Brain microvascular endothelial cell (primary cell): ENCODE results near the gene PLPP6.

Source experiments
- DNase-seq: peaks from one replicate; pipeline ENCODE4 v3.0.0-alpha.2; 2020
- H3K27ac ChIP-seq: fragments of 250-450 bp; sonication (Bioruptor Pico); 2 replicates; pipeline ENCODE4 v1.5.1; 2020; ENCODE audit warnings: mild to moderate bottlenecking, moderate library complexity
- H3K27me3 ChIP-seq: fragments of 250-450 bp; sonication (Bioruptor Pico); replicated peaks from 2 replicates; pipeline ENCODE4 v1.5.1; 2020; ENCODE audit warnings: mild to moderate bottlenecking
- H3K36me3 ChIP-seq: fragments of 250-450 bp; sonication (Bioruptor Pico); replicated peaks from 2 replicates; pipeline ENCODE4 v1.5.1; 2020; ENCODE audit warnings: mild to moderate bottlenecking
- H3K4me3 ChIP-seq: 2 replicates; pipeline ENCODE4 v1.5.1; 2011; ENCODE audit warnings: low read depth, mild to moderate bottlenecking, control low read depth, low read length, moderate library complexity
- in situ Hi-C: cut with HindIII; loops from 2 replicates; pipeline ENCODE4 v1.10.0; 2017; ENCODE audit warnings: low sequenced_read_pairs, low pct_ligation_motif_present
- TF ChIP-seq, protein P1 (sequence below): IDR thresholded peaks from 2 replicates; pipeline ENCODE4 v1.5.1; 2011; ENCODE audit warnings: low read depth, mild to moderate bottlenecking, moderate library complexity, low read length, control low read depth, inconsistent platforms; ENCODE audit errors: missing control alignments

Gene PLPP6

DNA sequence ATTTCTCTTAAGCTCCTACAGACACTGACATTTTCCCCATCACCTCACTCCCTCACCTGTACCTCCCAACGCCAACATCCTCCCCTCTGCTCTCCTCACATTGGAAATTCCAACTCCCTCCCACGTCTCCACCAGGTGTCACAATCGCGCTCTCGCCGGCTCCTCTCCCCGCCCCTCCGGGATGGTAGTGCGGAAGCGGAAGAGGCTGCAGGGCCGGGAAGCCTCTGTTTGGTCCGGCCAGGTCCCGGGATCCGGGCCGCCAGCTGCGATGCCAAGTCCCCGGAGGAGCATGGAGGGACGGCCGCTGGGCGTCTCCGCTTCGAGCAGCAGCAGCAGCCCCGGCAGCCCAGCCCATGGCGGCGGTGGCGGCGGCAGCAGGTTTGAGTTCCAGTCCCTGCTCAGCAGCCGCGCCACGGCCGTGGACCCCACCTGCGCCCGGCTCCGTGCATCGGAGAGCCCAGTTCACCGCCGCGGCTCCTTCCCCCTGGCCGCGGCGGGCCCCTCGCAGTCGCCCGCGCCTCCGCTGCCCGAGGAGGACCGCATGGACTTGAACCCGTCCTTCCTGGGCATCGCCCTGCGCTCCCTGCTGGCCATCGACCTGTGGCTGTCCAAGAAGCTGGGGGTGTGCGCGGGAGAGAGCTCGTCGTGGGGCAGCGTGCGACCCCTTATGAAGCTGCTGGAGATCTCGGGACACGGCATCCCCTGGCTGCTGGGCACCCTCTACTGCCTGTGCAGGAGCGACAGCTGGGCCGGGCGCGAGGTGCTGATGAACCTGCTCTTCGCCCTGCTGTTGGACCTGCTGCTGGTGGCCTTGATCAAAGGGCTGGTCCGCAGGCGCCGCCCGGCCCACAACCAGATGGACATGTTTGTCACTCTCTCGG, at the start of gene PLPP6:
TSS of gene PLPP6 (plus strand) at position 187 of the 881 bp plus-strand sequence. CDS start at position 269, 82 bp downstream.
- Histone ChIP-seq H3K27ac (peak within 1 kb of the TSS; percentile 19), H3K27me3 (no peaks in the 10 kb centered on the region), H3K4me3 (peak within 1 kb of the TSS; percentile 81), H3K36me3 (no peaks in the 10 kb centered on the region)
- TF ChIP-seq, protein P1, sequence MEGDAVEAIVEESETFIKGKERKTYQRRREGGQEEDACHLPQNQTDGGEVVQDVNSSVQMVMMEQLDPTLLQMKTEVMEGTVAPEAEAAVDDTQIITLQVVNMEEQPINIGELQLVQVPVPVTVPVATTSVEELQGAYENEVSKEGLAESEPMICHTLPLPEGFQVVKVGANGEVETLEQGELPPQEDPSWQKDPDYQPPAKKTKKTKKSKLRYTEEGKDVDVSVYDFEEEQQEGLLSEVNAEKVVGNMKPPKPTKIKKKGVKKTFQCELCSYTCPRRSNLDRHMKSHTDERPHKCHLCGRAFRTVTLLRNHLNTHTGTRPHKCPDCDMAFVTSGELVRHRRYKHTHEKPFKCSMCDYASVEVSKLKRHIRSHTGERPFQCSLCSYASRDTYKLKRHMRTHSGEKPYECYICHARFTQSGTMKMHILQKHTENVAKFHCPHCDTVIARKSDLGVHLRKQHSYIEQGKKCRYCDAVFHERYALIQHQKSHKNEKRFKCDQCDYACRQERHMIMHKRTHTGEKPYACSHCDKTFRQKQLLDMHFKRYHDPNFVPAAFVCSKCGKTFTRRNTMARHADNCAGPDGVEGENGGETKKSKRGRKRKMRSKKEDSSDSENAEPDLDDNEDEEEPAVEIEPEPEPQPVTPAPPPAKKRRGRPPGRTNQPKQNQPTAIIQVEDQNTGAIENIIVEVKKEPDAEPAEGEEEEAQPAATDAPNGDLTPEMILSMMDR, result peak; percentile 68
- DNase-seq, result peak; percentile 64
- in situ Hi-C loops, result no loop called here

DNA sequence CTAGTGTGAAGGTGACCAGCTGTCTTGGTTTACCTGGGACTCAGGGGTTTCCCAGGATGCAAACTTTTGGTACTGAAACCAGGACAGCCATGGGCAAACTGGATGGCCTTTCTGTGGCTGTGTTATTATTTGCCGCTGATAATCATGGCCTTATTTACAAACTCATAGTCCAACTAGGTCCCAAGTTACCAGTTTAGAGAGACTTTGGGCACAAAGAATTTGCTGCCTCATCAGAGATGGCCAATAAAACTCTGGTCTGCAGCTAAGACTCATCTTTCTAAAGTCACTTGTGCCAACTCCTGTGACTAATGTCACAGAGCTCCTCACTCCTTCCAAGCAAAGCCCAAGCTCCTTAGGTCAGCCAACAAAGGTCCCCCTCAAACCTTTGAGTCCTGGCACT, 47.5 kb upstream of the PLPP6 start:
- Histone ChIP-seq H3K27ac (no peak overlapping the region), H3K27me3 (no peaks in the 10 kb centered on the region), H3K36me3 (no peaks in the 10 kb centered on the region), H3K4me3 (no peak overlapping the region)
- no peak for DNase-seq
- in situ Hi-C loops, result no loop called here
- TF ChIP-seq, protein P1, result no peak

DNA sequence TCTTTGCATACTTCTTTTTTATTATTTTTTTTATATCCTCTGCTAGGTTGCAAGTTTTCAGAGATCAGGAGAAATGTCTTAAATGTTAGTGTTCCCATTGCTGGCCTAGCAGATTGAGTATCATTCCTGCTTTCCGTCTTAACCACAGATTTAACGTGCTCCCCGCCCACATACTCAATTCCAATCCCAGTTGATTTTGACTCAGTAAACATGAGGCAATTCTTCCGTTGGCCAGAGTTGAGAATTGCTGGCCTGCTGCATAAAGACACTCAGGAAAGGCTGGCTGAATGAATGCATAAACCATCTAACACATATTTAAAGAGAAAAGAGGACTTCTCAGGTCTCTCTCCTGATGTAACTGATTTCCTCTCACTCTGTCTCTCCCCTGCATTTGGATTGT, 46.8 kb upstream of the PLPP6 start:
- Histone ChIP-seq H3K27ac (no peak overlapping the region), H3K36me3 (no peaks in the 10 kb centered on the region), H3K4me3 (no peak overlapping the region), H3K27me3 (no peaks in the 10 kb centered on the region)
- in situ Hi-C loops, result no loop called here
- TF ChIP-seq, protein P1, result no peak
- peak; percentile 58 for DNase-seq

DNA sequence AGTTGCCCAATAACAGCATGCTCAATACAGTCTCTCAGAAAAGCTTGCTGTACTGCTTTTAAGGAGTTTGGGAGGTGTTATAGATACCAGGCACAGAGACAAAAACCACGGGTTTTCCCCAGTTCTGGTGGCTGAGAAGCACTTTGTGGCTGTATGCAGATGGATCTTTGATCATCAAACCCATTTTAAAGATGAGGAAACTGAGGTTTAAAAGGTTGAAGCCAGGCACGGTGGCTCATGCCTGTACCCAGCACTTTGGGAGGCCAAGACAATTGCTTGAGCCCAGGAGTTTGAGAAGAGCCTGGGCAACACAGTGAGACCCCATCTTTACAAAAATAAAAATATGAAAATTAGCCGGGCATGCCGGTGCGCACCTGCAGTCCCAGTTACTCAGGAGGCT, 46.3 kb upstream of the PLPP6 start:
- H3K27ac ChIP-seq, result no peak overlapping the region
- TF ChIP-seq, protein P1, result no peak
- no peaks in the 10 kb centered on the region for H3K27me3 ChIP-seq
- in situ Hi-C loops, result no loop called here
- no peak overlapping the region for H3K4me3 ChIP-seq
- no peak for DNase-seq
- no peaks in the 10 kb centered on the region for H3K36me3 ChIP-seq

DNA sequence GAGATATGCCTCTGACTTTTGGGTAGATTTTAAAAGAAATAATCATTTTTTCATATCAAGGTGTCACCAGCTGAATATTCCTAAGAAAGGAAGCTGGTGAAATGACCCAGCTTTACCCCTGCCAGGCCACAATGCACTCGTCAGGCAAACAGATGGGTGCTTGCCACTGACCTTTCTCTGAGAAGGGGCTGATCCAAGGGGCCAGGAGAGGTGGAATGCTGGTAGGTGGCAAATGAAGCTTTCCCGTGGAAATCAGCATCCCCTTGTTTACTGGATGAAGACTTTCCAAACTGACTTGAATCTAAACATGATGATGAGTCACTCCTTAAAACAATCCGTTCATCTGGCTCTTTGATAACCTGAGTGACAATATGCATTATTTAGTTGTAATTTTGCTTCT, 44.3 kb upstream of the PLPP6 start:
- no peak overlapping the region for H3K27ac ChIP-seq
- TF ChIP-seq, protein P1, result no peak
- no peak for DNase-seq

More for the DNA sequence above, 44.3 kb upstream of the PLPP6 start:
- H3K36me3 ChIP-seq, result no peaks in the 10 kb centered on the region
- H3K27me3 ChIP-seq, result no peaks in the 10 kb centered on the region
- in situ Hi-C loops, result no loop called here
- no peak overlapping the region for H3K4me3 ChIP-seq
